OCI-LY1 (cell line): ENCODE results near the gene PLEKHF1.

Experiments
- EZH2 ChIP-seq: fragments of 200-600 bp; sonication (generic), shearing (Covaris generic); IDR thresholded peaks from 2 replicates; pipeline ENCODE4 v1.8.0; 2017; ENCODE audit warnings: borderline replicate concordance, mixed run types, mild to moderate bottlenecking, antibody characterized with exemption, low read length, moderate library complexity, mixed read lengths
- TF ChIP-seq, protein P1 (sequence below): fragments of 200-600 bp; sonication (generic), shearing (Covaris generic); IDR thresholded peaks from 2 replicates; pipeline ENCODE4 v1.5.1; 2017; ENCODE audit warnings: mild to moderate bottlenecking, antibody characterized with exemption, low read length, moderate library complexity, mixed read lengths

GRCh38 chr19:29668746-29669609, 3.7 kb downstream of the PLEKHF1 start:
- no peak for TF ChIP-seq EZH2
- TF ChIP-seq, protein P1, sequence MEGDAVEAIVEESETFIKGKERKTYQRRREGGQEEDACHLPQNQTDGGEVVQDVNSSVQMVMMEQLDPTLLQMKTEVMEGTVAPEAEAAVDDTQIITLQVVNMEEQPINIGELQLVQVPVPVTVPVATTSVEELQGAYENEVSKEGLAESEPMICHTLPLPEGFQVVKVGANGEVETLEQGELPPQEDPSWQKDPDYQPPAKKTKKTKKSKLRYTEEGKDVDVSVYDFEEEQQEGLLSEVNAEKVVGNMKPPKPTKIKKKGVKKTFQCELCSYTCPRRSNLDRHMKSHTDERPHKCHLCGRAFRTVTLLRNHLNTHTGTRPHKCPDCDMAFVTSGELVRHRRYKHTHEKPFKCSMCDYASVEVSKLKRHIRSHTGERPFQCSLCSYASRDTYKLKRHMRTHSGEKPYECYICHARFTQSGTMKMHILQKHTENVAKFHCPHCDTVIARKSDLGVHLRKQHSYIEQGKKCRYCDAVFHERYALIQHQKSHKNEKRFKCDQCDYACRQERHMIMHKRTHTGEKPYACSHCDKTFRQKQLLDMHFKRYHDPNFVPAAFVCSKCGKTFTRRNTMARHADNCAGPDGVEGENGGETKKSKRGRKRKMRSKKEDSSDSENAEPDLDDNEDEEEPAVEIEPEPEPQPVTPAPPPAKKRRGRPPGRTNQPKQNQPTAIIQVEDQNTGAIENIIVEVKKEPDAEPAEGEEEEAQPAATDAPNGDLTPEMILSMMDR: no peak
